Lung (tissue), 12 donors: ENCODE data around the gene CALM1. TPM values are rescaled to one million over a fixed set of nuclear protein-coding genes. Genes with fewer than 3 reads are reported as not detected.

ENCODE experiments used
- ATAC-seq: fragments of 200-7000 bp; cut with Tn5 transposase; one replicate; pipeline ENCODE4 v1.9.1; 2020; ENCODE audit warnings: moderate number of reproducible peaks; ENCODE audit not compliant: insufficient read depth, low FRiP score
- DNase-seq, 3 donors: peaks; one replicate each; pipeline ENCODE4 v3.0.0-alpha.2; 2013 to 2017
- H3K27ac ChIP-seq, 2 donors: one replicate each; pipeline ENCODE4 v1.5.1; 2013; ENCODE audit warnings: mild to moderate bottlenecking in 2 of 2, moderate library complexity in 2 of 2, control low read depth in 1 of 2, inconsistent platforms in 1 of 2, low read depth in 1 of 2, low read length in 1 of 2
- H3K27me3 ChIP-seq, 3 donors: one replicate each; pipeline ENCODE4 v1.5.1; 2013; ENCODE audit warnings: low read length in 2 of 3; ENCODE audit not compliant: control insufficient read depth in 3 of 3, insufficient read depth in 3 of 3
- H3K36me3 ChIP-seq, 4 donors: one replicate each; pipeline ENCODE4 v1.5.1; 2013; ENCODE audit warnings: low read length in 4 of 4, mild to moderate bottlenecking in 1 of 4, moderate library complexity in 1 of 4; ENCODE audit not compliant: control insufficient read depth in 4 of 4, insufficient read depth in 4 of 4
- H3K4me1 ChIP-seq, 5 donors: one replicate each; pipeline ENCODE4 v1.5.1; 2013; ENCODE audit warnings: low read length in 5 of 5, mild to moderate bottlenecking in 2 of 5, moderate library complexity in 1 of 5; ENCODE audit not compliant: control insufficient read depth in 5 of 5, insufficient read depth in 5 of 5
- H3K4me3 ChIP-seq: one replicate; pipeline ENCODE4 v1.5.1; 2013; ENCODE audit warnings: mild to moderate bottlenecking, control low read depth, moderate library complexity
- H3K9ac ChIP-seq, 2 donors: one replicate each; pipeline ENCODE4 v1.5.1; 2013; ENCODE audit warnings: low read length in 2 of 2, control low read depth in 1 of 2; ENCODE audit not compliant: insufficient read depth in 1 of 2
- H3K9me3 ChIP-seq, 4 donors: one replicate each; pipeline ENCODE4 v1.5.1; 2013; ENCODE audit warnings: low read length in 3 of 4, mild to moderate bottlenecking in 1 of 4, moderate library complexity in 1 of 4; ENCODE audit not compliant: control insufficient read depth in 4 of 4, insufficient read depth in 3 of 4
- WGBS, 2 donors: extraction: QIAGEN DNeasy Blood & Tissue Kit; methylation state at CpG; one replicate each; pipeline ENCODE4 v1.1.7; 2013; 5-methylcytosine and 5-hydroxymethylcytosine counted together
- polyA plus RNA-seq, 2 donors: library from polyadenylated mRNA; stranded (reverse); fragments of 200-250 nt; gene quantifications; one replicate each; pipeline ENCODE4 v1.2.1, GENCODE V29; 2013
- total RNA-seq, 2 donors: library from RNA; depleted of rRNA in 1 of 2; stranded (reverse); fragments of >200 nt in 1 of 2; gene quantifications; one replicate each; pipeline ENCODE4 v1.2.1, GENCODE V29; 2014 to 2021
- TF ChIP-seq, protein P1 (sequence below): IDR thresholded peaks from 2 replicates; pipeline ENCODE4 v1.5.1; 2012; ENCODE audit warnings: mild to moderate bottlenecking; ENCODE audit errors: control extremely low read depth, extremely low read depth
- donor health status: control.
- donor health status: control.
- donor health status: Bipolar disorder and iron deficiency.
- donor health status: healthy.
- donor health status: DM: yes; HTN: yes; CAD: no.

The CALM1 gene
- total and polyA plus RNA-seq, 4 donors, result 364 to 543 (median 478) TPM

DNA sequence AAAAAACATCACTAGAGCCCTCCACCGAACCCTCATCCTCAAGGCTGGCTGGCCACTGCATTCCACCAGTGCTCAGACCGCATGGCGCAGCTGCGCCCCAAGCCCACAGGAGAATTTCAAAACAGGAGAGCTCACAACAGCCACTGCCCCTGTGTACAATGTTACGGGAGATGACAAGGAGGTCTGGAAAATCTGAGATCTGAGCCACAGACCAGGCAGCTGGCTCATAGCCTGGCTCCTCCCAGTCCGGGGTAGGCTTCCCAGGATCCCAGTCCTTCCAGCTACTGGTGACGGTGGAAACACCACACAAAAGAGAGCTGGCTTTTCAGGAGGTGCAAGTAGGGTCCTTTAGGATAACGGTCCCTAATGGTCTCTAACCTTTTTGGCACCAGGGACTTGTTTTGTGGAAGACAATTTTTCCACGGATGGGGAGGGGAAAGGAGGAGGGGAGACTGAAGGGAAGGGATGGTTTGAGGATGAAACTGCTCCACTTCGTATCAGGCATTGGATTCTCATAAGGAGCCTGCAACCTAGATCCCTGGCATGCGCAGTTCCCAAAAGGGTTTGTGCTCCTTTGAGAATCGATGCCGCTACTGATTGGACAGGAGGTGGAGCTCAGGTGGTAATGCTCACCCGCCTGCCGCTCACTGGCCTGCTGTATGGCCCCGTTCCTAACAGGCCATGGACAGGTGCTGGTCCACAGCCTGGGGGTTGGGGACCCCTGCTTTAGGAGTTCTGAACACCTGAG, 42.1 kb upstream of the CALM1 start:
- Histone ChIP-seq H3K27me3 (no peaks in the 10 kb centered on the region), H3K27ac (no peak overlapping the region), H3K4me3 (no peak overlapping the region), H3K9me3 (no peaks in the 10 kb centered on the region), H3K4me1 (no peaks in the 10 kb centered on the region), H3K36me3 (no peaks in the 10 kb centered on the region), H3K9ac (no peak overlapping the region)
- TF ChIP-seq, protein P1, sequence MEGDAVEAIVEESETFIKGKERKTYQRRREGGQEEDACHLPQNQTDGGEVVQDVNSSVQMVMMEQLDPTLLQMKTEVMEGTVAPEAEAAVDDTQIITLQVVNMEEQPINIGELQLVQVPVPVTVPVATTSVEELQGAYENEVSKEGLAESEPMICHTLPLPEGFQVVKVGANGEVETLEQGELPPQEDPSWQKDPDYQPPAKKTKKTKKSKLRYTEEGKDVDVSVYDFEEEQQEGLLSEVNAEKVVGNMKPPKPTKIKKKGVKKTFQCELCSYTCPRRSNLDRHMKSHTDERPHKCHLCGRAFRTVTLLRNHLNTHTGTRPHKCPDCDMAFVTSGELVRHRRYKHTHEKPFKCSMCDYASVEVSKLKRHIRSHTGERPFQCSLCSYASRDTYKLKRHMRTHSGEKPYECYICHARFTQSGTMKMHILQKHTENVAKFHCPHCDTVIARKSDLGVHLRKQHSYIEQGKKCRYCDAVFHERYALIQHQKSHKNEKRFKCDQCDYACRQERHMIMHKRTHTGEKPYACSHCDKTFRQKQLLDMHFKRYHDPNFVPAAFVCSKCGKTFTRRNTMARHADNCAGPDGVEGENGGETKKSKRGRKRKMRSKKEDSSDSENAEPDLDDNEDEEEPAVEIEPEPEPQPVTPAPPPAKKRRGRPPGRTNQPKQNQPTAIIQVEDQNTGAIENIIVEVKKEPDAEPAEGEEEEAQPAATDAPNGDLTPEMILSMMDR, result no peak
- no peak for DNase-seq
- 80 to 84% methylated on average over 16 of the region's 16 CpGs for WGBS, 2 donors
- no peak for ATAC-seq

DNA sequence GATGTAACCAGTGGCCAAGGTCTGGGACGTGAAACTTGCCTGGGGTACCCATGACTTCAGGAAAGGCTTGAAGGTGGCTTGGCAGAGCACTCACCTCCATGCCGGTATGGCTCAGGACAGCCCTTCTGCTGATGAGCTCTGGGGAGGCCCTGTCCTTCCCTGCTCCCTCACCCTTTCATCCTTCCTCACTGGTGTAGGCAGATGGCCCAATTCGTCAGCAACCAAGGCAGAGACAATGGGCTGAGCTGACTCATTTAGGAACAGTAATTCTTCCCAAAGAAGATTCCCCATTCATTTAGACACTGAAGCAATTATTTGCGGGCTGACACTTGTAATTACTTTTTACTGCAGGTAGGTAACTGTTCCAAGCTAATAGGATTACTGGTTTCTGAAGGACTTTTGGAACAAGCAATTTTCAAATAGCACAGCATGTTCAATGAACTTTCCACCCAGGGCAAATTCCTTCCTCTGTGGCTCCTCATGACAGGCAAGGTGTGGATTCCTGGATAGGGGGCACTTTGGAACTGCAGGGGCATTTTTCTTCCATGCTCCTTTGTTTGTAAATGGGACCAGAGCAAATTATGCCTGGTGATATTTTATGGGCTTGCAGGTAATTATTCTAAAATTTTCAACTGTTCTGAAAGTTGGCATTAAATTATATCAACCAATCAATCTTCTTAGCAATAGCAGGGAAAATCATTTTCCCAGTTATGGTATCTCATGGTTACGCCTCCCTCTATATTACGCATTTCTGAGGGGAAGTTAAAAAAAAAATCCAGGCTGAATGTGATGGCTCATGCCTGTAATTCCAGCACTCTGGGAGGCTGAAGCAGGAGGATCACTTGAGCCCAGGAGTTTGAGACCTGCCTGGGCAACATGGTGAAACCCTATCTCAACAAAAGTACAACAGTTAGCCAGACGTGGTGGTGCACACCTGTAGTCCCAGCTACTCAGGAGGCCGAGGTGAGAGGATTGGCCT, 41.0 kb upstream of the CALM1 start:
- H3K27ac ChIP-seq, result no peak overlapping the region
- WGBS, 2 donors, result 84 to 87% methylated on average over 8 of the region's 8 CpGs
- TF ChIP-seq, protein P1, result no peak
- H3K4me3 ChIP-seq, result no peak overlapping the region
- no peaks in the 10 kb centered on the region for H3K36me3 ChIP-seq
- DNase-seq, result no peak
- no peak overlapping the region for H3K9ac ChIP-seq
- no peak for ATAC-seq
- no peaks in the 10 kb centered on the region for H3K4me1 ChIP-seq
- H3K27me3 ChIP-seq, result no peaks in the 10 kb centered on the region
- no peaks in the 10 kb centered on the region for H3K9me3 ChIP-seq

- no peaks in the 10 kb centered on the region for H3K4me1 ChIP-seq
- no peaks in the 10 kb centered on the region for H3K36me3 ChIP-seq
- H3K27me3 ChIP-seq, result no peaks in the 10 kb centered on the region
- no peak overlapping the region for H3K27ac ChIP-seq
- DNase-seq, result no peak
- no peak for ATAC-seq
- 88 to 94% methylated on average over 1 of the region's 1 CpG for WGBS, 2 donors
- H3K9me3 ChIP-seq, result no peaks in the 10 kb centered on the region
- no peak overlapping the region for H3K4me3 ChIP-seq
- TF ChIP-seq, protein P1, result no peak
- H3K9ac ChIP-seq, result no peak overlapping the region
These were observed 39.9 kb upstream of the CALM1 start for GRCh38 chr14:90356925-90357324.
